Measurements from ENCODE around the gene VWC2L.

VWC2L gene

DNA sequence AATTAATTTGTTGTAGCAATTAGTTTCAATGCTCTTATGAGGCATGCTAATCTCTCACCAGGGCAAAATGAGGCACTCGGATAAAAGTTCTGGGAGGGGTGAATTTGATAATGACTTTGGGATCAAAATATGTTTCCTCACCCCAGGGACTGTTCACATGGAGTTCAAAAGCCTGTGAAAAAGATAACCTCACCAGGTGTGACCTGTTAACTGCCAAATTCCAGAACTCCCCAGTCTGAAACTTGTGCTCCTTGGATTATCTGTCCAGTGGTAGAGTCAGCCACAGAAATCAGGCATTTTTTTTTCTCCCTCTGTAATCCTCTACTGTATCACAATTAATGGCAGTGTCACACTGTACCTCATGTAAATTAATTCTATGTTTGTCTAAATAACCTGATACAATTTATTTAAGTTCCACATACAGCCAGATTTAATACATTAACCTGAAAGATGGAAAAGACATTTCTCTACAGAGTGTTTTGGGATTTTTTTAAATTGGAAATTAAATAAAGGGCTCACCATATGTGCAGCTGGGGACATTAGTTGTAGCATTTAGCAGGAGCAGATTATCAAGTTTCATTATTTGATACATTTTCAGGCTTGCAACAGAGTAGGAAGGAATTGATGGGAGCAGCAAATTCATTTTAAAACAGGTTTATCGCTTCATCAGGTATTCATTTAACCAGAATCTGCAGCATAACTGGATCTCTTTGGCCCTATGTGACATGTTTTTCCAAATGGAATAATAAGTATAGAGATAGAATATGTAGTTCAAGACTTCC, 191.2 kb downstream of the VWC2L start:
- no peak for DNase-seq (ENCODE audit: low spot score)

DNA sequence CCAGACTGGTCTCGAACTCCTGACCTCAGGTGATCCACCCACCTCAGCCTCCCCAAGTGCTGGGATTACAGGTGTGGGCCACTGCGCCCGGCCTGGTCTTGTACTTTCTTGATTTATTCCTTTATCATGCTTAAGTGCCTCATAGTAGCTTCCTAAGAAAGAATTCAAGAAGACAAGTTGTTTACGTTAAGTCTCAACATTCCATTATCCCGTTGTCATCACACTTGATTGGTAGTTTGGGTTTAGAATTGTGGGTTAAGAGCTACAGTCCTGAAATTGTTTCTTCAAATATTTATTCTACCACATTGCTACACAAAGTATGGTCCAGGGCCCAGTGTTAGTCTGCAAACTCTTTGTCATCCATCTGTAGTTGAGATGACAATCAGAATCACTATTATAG, 194.0 kb downstream of the VWC2L start:
- TF ChIP-seq, protein P1, sequence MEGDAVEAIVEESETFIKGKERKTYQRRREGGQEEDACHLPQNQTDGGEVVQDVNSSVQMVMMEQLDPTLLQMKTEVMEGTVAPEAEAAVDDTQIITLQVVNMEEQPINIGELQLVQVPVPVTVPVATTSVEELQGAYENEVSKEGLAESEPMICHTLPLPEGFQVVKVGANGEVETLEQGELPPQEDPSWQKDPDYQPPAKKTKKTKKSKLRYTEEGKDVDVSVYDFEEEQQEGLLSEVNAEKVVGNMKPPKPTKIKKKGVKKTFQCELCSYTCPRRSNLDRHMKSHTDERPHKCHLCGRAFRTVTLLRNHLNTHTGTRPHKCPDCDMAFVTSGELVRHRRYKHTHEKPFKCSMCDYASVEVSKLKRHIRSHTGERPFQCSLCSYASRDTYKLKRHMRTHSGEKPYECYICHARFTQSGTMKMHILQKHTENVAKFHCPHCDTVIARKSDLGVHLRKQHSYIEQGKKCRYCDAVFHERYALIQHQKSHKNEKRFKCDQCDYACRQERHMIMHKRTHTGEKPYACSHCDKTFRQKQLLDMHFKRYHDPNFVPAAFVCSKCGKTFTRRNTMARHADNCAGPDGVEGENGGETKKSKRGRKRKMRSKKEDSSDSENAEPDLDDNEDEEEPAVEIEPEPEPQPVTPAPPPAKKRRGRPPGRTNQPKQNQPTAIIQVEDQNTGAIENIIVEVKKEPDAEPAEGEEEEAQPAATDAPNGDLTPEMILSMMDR (IDR thresholded peaks at IDR 0.05; ENCODE audit: extremely low read depth, missing control alignments), result no peak
- DNase-seq (ENCODE audit: low spot score), result no peak

More for the DNA sequence above, 191.2 kb downstream of the VWC2L start:
- TF ChIP-seq, protein P1 (IDR thresholded peaks at IDR 0.05; ENCODE audit: extremely low read depth, missing control alignments), result no peak

- no peak for DNase-seq (ENCODE audit: low spot score)
- TF ChIP-seq, protein P1 (IDR thresholded peaks at IDR 0.05; ENCODE audit: extremely low read depth, missing control alignments), result no peak
Measured at GRCh38 chr2:214607051-214607450, 196.2 kb downstream of the VWC2L start.

DNA sequence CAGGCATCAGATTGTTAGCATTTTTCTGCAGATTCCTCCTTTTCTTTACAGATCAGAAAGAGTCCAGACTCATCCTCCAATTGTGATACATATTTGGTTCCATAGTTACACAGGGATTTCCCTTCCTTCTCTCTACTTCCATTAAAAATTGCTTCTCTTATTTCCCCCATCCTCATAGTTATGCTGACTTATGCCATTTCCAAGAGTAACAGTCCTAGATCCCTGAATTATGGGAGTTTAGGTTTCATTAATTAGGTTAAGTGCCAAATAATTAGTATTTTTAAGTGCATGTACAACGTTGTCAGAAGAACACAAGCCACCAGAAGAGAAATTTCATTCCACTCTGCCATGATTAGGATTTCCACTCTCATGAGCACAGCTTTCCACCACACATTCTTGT, 200.2 kb downstream of the VWC2L start:
- DNase-seq (ENCODE audit: low spot score), result no peak
- TF ChIP-seq, protein P1 (IDR thresholded peaks at IDR 0.05; ENCODE audit: extremely low read depth, missing control alignments), result no peak

DNA sequence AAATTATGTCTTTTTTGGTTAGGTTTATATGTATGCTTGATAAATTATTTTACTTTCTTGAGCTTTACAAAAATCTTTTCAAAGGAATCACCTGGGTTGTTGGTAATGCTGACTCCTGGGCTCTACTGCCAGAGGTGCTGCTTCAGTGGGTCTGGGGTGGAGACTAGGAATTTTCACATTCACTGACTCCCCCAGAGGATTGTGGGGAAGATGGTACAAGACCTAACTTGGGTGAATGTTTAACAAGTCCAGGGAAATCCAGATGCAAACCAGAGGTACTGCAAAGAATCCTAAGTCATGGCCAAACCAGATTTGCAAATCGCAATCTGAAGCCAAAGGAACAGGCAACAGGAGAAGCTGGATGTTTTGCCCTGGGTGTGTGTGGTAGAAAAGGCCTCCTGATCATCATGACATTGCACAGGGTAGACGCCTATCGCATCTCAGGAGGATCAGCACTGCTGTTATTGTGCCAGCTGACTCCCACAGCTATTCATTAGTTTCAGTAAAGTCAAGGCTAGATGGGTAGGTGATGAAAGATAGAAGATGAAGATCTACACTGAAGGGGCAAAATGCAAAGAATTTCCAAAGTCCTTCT, 213.4 kb downstream of the VWC2L start:
- TF ChIP-seq, protein P1 (IDR thresholded peaks at IDR 0.05; ENCODE audit: extremely low read depth, missing control alignments), result no peak
- no peak for DNase-seq (ENCODE audit: low spot score)

- DNase-seq (ENCODE audit: low spot score), result no peak
- TF ChIP-seq, protein P1 (IDR thresholded peaks at IDR 0.05; ENCODE audit: extremely low read depth, missing control alignments), result no peak
Measured at GRCh38 chr2:214628091-214628490, 217.2 kb downstream of the VWC2L start.

Data from GM20000 (cell line).